HG02938 (cell line): ENCODE data around the gene REPIN1.

Experiments used
- ATAC-seq: cut with Tn5 transposase; IDR thresholded peaks from one replicate; pipeline ENCODE4 v1.9.1; 2021; ENCODE audit warnings: mild to moderate bottlenecking, moderate library complexity; ENCODE audit not compliant: unreplicated experiment

Gene REPIN1

GRCh38 chr7:150368096-150368883 lies at the start of gene REPIN1:
TSS of gene REPIN1 (plus strand) at chr7:150368822. CDS start at chr7:150369712, 890 bp downstream.
- ATAC-seq = peak; percentile 38

DNA sequence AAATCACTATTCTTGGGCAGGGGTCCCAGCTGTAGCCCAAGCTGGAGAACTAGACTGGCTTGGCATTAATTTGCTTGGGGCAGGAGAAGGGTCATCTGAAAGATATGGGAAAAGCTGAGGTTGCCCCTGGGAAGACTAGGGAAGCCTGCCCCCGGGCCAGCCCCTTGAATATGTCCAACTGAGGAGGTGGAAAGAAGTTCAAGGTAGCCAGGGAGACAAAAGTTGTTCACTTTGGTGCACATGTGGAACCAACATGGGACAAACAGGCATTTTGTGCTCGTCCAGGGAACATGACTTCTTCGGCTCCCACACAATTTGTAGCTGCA lies 46.9 kb upstream of the REPIN1 start:
- ATAC-seq = no peak

DNA sequence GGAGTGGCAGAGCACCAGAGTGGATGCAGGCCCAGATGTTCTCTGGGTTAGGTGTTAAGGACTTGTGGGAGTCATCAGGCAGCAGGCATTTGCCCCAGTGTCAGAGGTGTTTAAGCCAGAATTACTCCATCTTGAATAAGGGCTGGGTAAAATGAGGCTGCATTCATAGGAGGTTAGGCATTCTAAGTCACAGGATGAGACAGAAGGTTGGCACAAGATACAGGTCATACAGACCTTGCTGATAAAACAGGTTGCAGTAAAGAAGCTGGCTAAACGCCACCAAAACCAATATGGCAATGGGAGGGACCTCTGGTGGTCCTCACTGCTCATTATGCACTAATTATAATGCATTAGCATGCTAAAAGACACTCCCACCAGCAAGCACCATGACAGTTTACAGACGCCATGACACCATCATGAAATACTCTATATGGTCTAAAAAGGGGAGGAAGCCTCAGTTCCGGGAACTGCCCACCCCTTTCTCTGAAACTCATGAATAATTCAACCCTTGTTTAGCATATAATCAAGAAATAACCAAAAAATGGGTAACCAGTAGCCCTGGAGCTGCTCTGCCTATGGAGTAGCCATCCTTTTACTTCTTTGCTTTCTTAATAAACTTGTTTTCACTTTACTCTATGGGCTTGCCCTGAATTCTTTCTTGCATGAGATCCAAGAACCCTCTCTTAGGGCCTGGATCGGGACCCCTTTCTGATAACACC lies 46.3 kb upstream of the REPIN1 start:
- peak; percentile 33 for ATAC-seq

- ATAC-seq = peak; percentile 55
These were observed 45.6 kb upstream of the REPIN1 start, which contains the start of the genes ACTR3C and LRRC61 for GRCh38 chr7:150322833-150323681. TSS of gene ACTR3C (minus strand) at chr7:150323545. CDS start at chr7:150295296, 28,249 bp downstream. TSS of gene LRRC61 (plus strand) at chr7:150323355. CDS start at chr7:150336862, 13,507 bp downstream.

DNA sequence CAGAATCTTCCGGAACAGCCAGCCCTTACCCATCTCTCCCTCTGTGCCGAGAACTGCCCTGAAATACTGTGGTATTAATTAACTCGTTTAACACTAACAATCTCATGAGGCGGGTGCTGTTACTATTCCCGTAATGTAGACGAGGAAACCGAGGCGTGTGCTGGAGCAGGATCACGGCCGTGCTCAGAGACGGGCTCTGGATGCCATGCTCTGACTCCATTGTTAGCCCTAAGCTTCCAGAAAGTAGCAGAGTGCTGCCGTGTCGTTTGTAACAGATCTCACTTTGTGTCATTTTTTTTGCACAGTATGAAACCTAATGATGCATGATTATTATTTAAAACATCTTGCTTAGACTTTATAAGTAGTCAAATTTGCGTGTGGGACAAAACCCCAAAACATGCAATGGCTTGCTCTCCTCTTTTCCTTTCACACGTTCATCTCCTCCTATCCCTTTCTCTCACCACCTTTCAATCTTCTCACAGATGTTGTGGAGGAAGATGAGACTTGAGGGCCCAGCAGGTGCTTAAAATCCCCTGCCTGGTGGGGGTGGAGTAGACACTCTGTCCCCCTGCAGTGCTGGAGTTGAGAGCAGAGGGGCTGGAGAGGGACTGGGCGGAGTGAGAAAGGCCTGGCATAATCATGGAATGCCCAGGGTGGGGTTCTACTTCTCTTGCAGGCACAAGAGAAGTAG lies 44.8 kb upstream of the REPIN1 start:
- peak; percentile 11 for ATAC-seq

GRCh38 chr7:150324373-150324961 lies 44.2 kb upstream of the REPIN1 start:
- no peak for ATAC-seq

GRCh38 chr7:150325110-150325611 lies 43.5 kb upstream of the REPIN1 start:
- no peak for ATAC-seq

GRCh38 chr7:150325901-150326300 lies 42.7 kb upstream of the REPIN1 start:
- no peak for ATAC-seq

- no peak for ATAC-seq
These were observed 41.9 kb upstream of the REPIN1 start for GRCh38 chr7:150326657-150327268.

- no peak for ATAC-seq
These were observed 41.3 kb upstream of the REPIN1 start for GRCh38 chr7:150327308-150327707.

GRCh38 chr7:150329331-150330120 lies 39.1 kb upstream of the REPIN1 start:
- ATAC-seq = no peak

- no peak for ATAC-seq
These were observed 38.3 kb upstream of the REPIN1 start for GRCh38 chr7:150330211-150330885.

DNA sequence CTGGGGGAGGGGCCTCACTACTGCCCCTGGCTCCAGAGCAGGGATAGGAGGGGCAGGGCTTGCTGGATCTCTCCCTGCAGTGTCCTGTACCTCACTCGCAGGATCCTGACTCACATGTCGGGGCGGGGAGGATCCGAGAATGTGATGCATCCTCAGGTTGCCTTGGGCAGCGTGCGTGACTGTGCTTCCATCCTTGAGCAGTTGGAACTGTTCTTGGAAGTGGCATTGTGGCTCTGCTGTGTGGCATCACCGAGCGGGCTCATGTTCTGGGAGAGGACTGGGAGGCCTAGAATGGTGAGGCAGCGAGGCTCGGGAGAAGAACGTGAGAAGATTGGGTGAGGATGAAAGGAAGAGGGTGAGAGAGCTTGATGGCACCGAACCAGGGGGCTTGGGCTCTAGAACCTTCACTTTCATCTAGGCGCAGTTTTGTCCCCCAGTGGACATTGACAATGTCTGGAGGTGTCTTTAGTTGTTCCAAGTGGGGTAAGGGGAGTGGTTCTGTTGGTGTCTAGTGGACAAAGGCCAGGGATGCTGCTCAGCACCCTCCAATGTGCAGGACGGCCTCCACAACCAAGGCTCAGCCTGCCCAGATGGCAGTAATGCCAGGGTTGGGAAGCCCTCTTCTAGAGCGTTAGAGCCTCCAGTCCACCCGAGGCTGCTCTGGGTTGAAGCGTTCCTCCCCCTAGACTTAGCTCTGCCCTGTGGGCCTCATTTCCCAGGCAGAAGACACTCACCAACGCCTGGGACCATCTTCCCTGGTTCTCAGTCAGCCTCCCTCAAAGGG lies 35.6 kb upstream of the REPIN1 start:
- ATAC-seq = no peak

DNA sequence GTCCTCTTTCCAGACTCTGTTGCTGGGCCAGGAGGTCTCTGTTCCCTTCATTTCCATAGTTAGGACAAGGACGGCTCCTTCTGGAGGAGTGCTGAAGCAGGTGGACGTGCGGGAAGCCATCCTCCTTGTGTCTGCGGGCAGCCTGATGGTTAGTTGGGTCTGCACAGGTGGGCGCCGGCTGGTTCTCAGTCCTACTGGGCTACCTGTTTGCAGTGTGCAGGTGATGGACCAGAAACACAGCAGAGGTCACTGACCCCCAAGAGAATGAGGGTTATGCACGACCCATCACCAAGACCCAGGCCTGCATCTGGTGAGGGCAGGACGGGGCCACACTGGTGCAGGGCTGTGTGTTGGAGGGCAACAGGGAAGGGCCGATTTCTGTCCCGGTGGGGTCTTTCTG lies 35.0 kb upstream of the REPIN1 start:
- ATAC-seq = no peak

- ATAC-seq = no peak
These were observed 34.5 kb upstream of the REPIN1 start for GRCh38 chr7:150334108-150334507.

GRCh38 chr7:150335108-150335773 lies 33.4 kb upstream of the REPIN1 start:
- ATAC-seq = no peak

DNA sequence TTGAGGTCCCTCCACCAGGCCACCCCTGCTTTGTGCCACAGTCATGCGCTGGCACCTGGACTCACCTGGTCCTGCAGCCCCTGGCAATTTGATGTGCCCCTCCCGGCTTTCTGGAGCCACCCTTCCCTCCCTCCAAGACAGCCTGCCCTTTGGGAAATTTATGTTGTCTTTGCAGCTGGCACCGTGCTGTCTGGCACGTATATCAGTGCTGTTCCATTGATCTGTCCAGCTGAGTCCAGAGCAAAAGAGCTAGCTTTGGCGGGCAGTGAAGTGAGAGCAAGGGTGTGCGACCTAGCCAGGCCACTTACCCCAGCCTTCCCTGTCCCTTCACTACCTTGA lies 32.9 kb upstream of the REPIN1 start:
- ATAC-seq = no peak
